HL-60 (cell line): ENCODE data around the gene R3HDM2.

Source experiments
- DNase-seq, 2 experiments: peaks; one replicate each; pipeline ENCODE4 v3.0.0-alpha.2; 2010 to 2020; ENCODE audit warnings: low read depth in 1 of 2, low spot score in 1 of 2
- H3K27ac ChIP-seq: fragments of 250-450 bp; sonication (Bioruptor Pico); replicated peaks from 2 replicates; pipeline ENCODE4 v1.5.1; 2020; ENCODE audit warnings: mild to moderate bottlenecking, moderate library complexity
- H3K27me3 ChIP-seq: fragments of 250-450 bp; sonication (Bioruptor Pico); 2 replicates; pipeline ENCODE4 v1.5.1; 2021; ENCODE audit warnings: mild to moderate bottlenecking, moderate library complexity; ENCODE audit not compliant: insufficient read depth, poor library complexity, severe bottlenecking
- H3K4me3 ChIP-seq: replicated peaks from 2 replicates; pipeline ENCODE4 v1.5.1; 2011; ENCODE audit warnings: mild to moderate bottlenecking, control low read depth, low read length; ENCODE audit not compliant: insufficient read depth
- CTCF ChIP-seq: IDR thresholded peaks from one replicate; pipeline ENCODE4 v1.5.1; 2011; ENCODE audit warnings: low read length, control low read depth, inconsistent platforms; ENCODE audit not compliant: insufficient read depth
- GABPA ChIP-seq: IDR thresholded peaks from 2 replicates; pipeline ENCODE4 v1.6.1; 2012; ENCODE audit warnings: low read depth
- POLR2AphosphoS5 ChIP-seq: IDR thresholded peaks from 2 replicates; pipeline ENCODE4 v1.6.1; 2012; ENCODE audit warnings: low read depth
- REST ChIP-seq: IDR thresholded peaks from 2 replicates; pipeline ENCODE4 v1.6.1; 2012; ENCODE audit warnings: low read depth; ENCODE audit not compliant: insufficient replicate concordance
- SPI1 ChIP-seq: IDR thresholded peaks from 2 replicates; pipeline ENCODE4 v1.6.1; 2012; ENCODE audit warnings: low read depth, mild to moderate bottlenecking, borderline replicate concordance

The R3HDM2 gene

DNA sequence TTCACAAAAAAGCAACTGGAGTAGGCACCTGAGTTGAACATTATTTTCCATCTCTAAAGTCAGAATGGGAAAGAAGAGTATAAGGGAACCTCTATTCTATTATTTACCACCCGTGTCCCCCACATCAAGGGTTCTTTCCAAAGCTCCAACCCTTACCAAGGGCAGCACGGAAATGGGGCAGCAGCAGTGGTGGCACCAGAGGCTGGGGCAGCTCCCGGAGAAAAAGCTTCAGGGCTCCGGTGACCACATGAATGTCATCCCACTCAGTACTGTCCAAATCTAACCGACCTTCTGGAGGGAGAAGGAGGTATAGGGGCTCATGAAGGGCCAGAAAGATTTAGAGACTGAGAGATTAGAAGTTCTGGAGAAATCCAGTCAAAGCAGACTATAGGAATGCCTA is 43.0 kb upstream of the R3HDM2 start:
- Histone ChIP-seq H3K27ac (no peak overlapping the region), H3K27me3 (no peaks in the 10 kb centered on the region), H3K4me3 (no peak overlapping the region)
- TF ChIP-seq SPI1 (no peak), REST (no peak), CTCF (no peak), POLR2AphosphoS5 (no peak)
- DNase-seq = no peak

- H3K27ac ChIP-seq = no peak overlapping the region
- H3K4me3 ChIP-seq = no peak overlapping the region
- TF ChIP-seq CTCF = no peak
- no peak for TF ChIP-seq POLR2AphosphoS5
- H3K27me3 ChIP-seq = no peaks in the 10 kb centered on the region
- DNase-seq = no peak
Observed at GRCh38 chr12:57473392-57473791, 42.5 kb upstream of the R3HDM2 start.

- H3K27me3 ChIP-seq = no peaks in the 10 kb centered on the region
- no peak for DNase-seq
- no peak for TF ChIP-seq POLR2AphosphoS5
- no peak for TF ChIP-seq SPI1
- no peak for TF ChIP-seq CTCF
- no peak for TF ChIP-seq GABPA
- TF ChIP-seq REST = no peak
Observed at GRCh38 chr12:57472391-57472790, 41.5 kb upstream of the R3HDM2 start.

DNA sequence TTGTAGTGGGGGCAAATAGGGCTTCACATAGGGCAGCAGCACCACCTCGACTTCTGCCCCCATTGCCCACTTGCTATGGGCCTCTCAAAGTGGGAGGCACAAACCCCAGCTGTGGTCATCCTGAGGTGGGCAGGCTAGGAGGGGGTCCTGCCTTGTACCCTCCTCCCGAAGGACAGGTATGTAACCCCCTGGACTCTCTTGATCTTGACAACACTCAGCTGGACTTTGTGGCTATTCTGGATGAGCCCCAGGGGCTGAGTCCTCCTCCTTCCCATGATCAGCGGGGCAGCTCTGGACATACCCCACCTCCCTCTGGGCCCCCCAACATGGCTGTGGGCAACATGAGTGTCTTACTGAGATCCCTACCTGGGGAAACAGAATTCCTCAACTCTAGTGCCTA is 40.8 kb upstream of the R3HDM2 start:
- no peak for TF ChIP-seq CTCF
- TF ChIP-seq POLR2AphosphoS5 = no peak
- TF ChIP-seq REST = no peak
- no peak for TF ChIP-seq SPI1
- no peak for TF ChIP-seq GABPA
- no peaks in the 10 kb centered on the region for H3K27me3 ChIP-seq
- H3K4me3 ChIP-seq = no peak overlapping the region
- H3K27ac ChIP-seq = no peak overlapping the region
- no peak for DNase-seq

More at GRCh38 chr12:57472391-57472790, 41.5 kb upstream of the R3HDM2 start:
- Histone ChIP-seq H3K27ac (no peak overlapping the region), H3K4me3 (no peak overlapping the region)
